K562 (cell line): Measurements from ENCODE around the gene MRPL33. TPM values are rescaled to one million over a fixed set of nuclear protein-coding genes. Genes with fewer than 3 reads are reported as not detected.
A peak's percentile ranks its signal among the peaks of the same experiment; 100 is the strongest.

Source experiments
- ATAC-seq: fragments of 200-7000 bp; cut with Tn5 transposase; 3 replicates; pipeline ENCODE4 v1.9.1; 2020; ENCODE audit warnings: moderate library complexity
- BruUV-seq: library from RNA; stranded (reverse); fragments of 400-500 nt; replicated peaks from 2 replicates; lab custom pipeline; 2021; lab: Mats Ljungman, UMichigan
- CTCF ChIA-PET: fragments of 300-600 bp; formaldehyde crosslinking; extraction: SDS; loops from one replicate; lab custom pipeline; 2021; ENCODE audit warnings: low intra/inter-chr PET ratio; lab: Yijun Ruan, JAX
- POLR2A ChIA-PET: fragments of 300-600, 350-650 bp; sonication (Branson Sonifier 250); formaldehyde crosslinking; extraction: SDS; loops from one replicate; lab custom pipeline; 2021; ENCODE audit warnings: antibody characterized with exemption, inconsistent platforms; lab: Yijun Ruan, JAX
- DNase-seq, 4 experiments: peaks; one replicate each; pipeline versions ENCODE4 v3.0.0 to v3.0.0-alpha.2; 2011 to 2018; ENCODE audit warnings: low spot score in 3 of 4, mixed read lengths in 3 of 4; ENCODE audit errors: extremely low read depth in 1 of 4
- FAIRE-seq: peaks from 2 replicates; lab custom pipeline; 2011; peaks lifted over from hg19 to GRCh38; lab: Jason Lieb, UNC
- H2AFZ ChIP-seq: 2 replicates; pipeline ENCODE4 v1.6.0; 2011; ENCODE audit warnings: low read depth, low read length, control low read depth, inconsistent platforms
- H3K27ac ChIP-seq: fragments of 200-600 bp; 3 replicates; pipeline ENCODE4 v1.8.0; 2011; ENCODE audit warnings: low read depth, mild to moderate bottlenecking, control low read depth, inconsistent platforms, low read length, moderate library complexity, mixed read lengths; ENCODE audit errors: extremely low read depth
- H3K27me3 ChIP-seq, 2 experiments: fragments of 300-600 bp in 1 of 2; 2 replicates in 1 of 2; 3 replicates in 1 of 2; pipeline versions ENCODE4 v1.6.0 to v1.8.0; 2011; ENCODE audit warnings: inconsistent platforms in 2 of 2, low read length in 2 of 2, mild to moderate bottlenecking in 1 of 2, mixed read lengths in 1 of 2, moderate library complexity in 1 of 2; ENCODE audit not compliant: control insufficient read depth in 2 of 2, insufficient read depth in 2 of 2
- H3K36me3 ChIP-seq: fragments of 300-600 bp; 3 replicates; pipeline ENCODE4 v1.8.0; 2011; ENCODE audit warnings: mild to moderate bottlenecking, low read length, inconsistent platforms; ENCODE audit not compliant: control insufficient read depth, insufficient read depth
- H3K4me1 ChIP-seq, 2 experiments: fragments of 200-600 bp in 1 of 2; replicated peaks in 1 of 2; 2 replicates in 1 of 2; 3 replicates in 1 of 2; pipeline versions ENCODE4 v1.5.1 to v1.8.0; 2011; ENCODE audit warnings: inconsistent platforms in 2 of 2, low read length in 2 of 2, mild to moderate bottlenecking in 1 of 2, mixed read lengths in 1 of 2, moderate library complexity in 1 of 2; ENCODE audit not compliant: control insufficient read depth in 2 of 2, insufficient read depth in 2 of 2
- H3K4me2 ChIP-seq: 2 replicates; pipeline ENCODE4 v1.6.1; 2011; ENCODE audit warnings: low read length, control low read depth, inconsistent platforms, mixed read lengths; ENCODE audit not compliant: insufficient read depth
- H3K4me3 ChIP-seq: fragments of 200-600 bp; sonication (generic), shearing (Covaris generic); 2 replicates; pipeline ENCODE4 v1.5.1; 2016; ENCODE audit warnings: control low read depth, inconsistent platforms
- H3K79me2 ChIP-seq: fragments of 200-600 bp; 3 replicates; pipeline ENCODE4 v1.8.0; 2011; ENCODE audit warnings: low read length, inconsistent platforms; ENCODE audit not compliant: control insufficient read depth, insufficient read depth
- H3K9ac ChIP-seq, 2 experiments: 2 replicates each; pipeline versions ENCODE4 v1.6.0 to v1.6.1; 2011; ENCODE audit warnings: low read depth in 2 of 2, low read length in 2 of 2, control low read depth in 1 of 2, inconsistent platforms in 1 of 2, mild to moderate bottlenecking in 1 of 2, mixed read lengths in 1 of 2; ENCODE audit not compliant: insufficient read depth in 1 of 2
- H3K9me1 ChIP-seq: one replicate; pipeline ENCODE4 v1.6.0; 2011; ENCODE audit warnings: inconsistent platforms, mild to moderate bottlenecking, low read length, moderate library complexity; ENCODE audit not compliant: control insufficient read depth, insufficient read depth
- H3K9me3 ChIP-seq: replicated peaks from 2 replicates; pipeline ENCODE4 v1.5.1; 2011; ENCODE audit warnings: low read depth, low read length, inconsistent platforms; ENCODE audit not compliant: control insufficient read depth, insufficient read depth
- H4K20me1 ChIP-seq: replicated peaks from 2 replicates; pipeline ENCODE4 v1.6.1; 2011; ENCODE audit warnings: low read length, inconsistent platforms, mixed read lengths; ENCODE audit not compliant: control insufficient read depth, insufficient read depth
- ATF2 ChIP-seq: sonication (generic); formaldehyde crosslinking; IDR thresholded peaks from 2 replicates; pipeline ENCODE4 v1.8.1; 2022; ENCODE audit warnings: missing genetic modification reagents
- CBFB ChIP-seq: sonication (generic); formaldehyde crosslinking; IDR thresholded peaks from 2 replicates; pipeline ENCODE4 v1.4.0; 2020; ENCODE audit warnings: mild to moderate bottlenecking, missing genetic modification reagents
- HLTF ChIP-seq: fragments of 450-650 bp; IDR thresholded peaks from 2 replicates; pipeline ENCODE4 v1.6.1; 2016
- KDM4B ChIP-seq, 2 experiments: fragments of 450-650 bp in 1 of 2; sonication (generic) in 1 of 2; IDR thresholded peaks; 2 replicates each; pipeline ENCODE4 v1.6.1; 2016 to 2017; ENCODE audit warnings: borderline replicate concordance in 2 of 2, antibody characterized with exemption in 1 of 2, low read depth in 1 of 2, mild to moderate bottlenecking in 1 of 2
- NR0B1 ChIP-seq: fragments of 450-650 bp; IDR thresholded peaks from one replicate; pipeline ENCODE4 v1.6.1; 2018; ENCODE audit warnings: mild to moderate bottlenecking, moderate library complexity; ENCODE audit not compliant: partially characterized antibody
- PHF8 ChIP-seq: fragments of 200-600 bp; sonication (generic); IDR thresholded peaks from 2 replicates; pipeline ENCODE4 v1.6.1; 2012; ENCODE audit warnings: mixed run types, mild to moderate bottlenecking, inconsistent platforms, low read length, moderate library complexity, borderline replicate concordance
- POLR2B ChIP-seq: fragments of 450-650 bp; IDR thresholded peaks from 2 replicates; pipeline ENCODE4 v1.6.1; 2018; ENCODE audit warnings: low read depth; ENCODE audit not compliant: partially characterized antibody
- SMAD2 ChIP-seq: fragments of 150-350 bp; IDR thresholded peaks from 2 replicates; pipeline ENCODE4 v1.6.1; 2014; ENCODE audit warnings: low read depth, mild to moderate bottlenecking, low read length
- USF1 ChIP-seq: sonication (generic); formaldehyde crosslinking; IDR thresholded peaks from 2 replicates; pipeline ENCODE4 v1.9.0; 2022; ENCODE audit warnings: mild to moderate bottlenecking, missing genetic modification reagents
- ZHX1 ChIP-seq: fragments of 150-350 bp; conservative IDR thresholded peaks from 2 replicates; pipeline ENCODE4 v1.6.1; 2014; ENCODE audit warnings: low read length
- ZNF551 ChIP-seq: fragments of 250-450 bp; sonication (Bioruptor Pico); IDR thresholded peaks from 2 replicates; pipeline ENCODE4 v1.5.0; 2021; ENCODE audit warnings: mild to moderate bottlenecking, moderate library complexity
- ZNF668 ChIP-seq: fragments of 250-450 bp; sonication (Bioruptor Pico); IDR thresholded peaks from 2 replicates; pipeline ENCODE4 v1.8.0; 2022; ENCODE audit warnings: mild to moderate bottlenecking, inconsistent platforms
- WGBS: fragments of 100-300 bp; shearing (Covaris generic); methylation state at CpG from one replicate; pipeline ENCODE4 v1.1.6; 2016; ENCODE audit warnings: low coverage, mixed read lengths; ENCODE audit not compliant: insufficient coverage; ENCODE audit errors: missing lambda C conversion rate; 5-methylcytosine and 5-hydroxymethylcytosine counted together
- in situ Hi-C: fragments of 300-500 bp; cut with MboI; formaldehyde crosslinking; loops from 4 replicates; pipeline ENCODE4 v1.15.0; 2018; ENCODE audit warnings: inconsistent platforms, mixed read lengths
- intact Hi-C: fragments of 100-400 bp; cut with micrococcal nuclease; formaldehyde crosslinking; loops from 2 replicates; pipeline ENCODE4 v1.14.2; 2022
- polyA plus RNA-seq, 8 experiments: library from polyadenylated mRNA; depleted of rRNA in 4 of 8; stranded (reverse) in 5 of 8; unstranded in 3 of 8; fragments of >200 nt; fragmentation: Nextera tagmentation in 2 of 8; fragmentation: Illumina TruSeq in 1 of 8; extraction: Ambion mirVana in 2 of 8; extraction: Trizol in 1 of 8; gene quantifications; 2 replicates each; pipeline versions ENCODE4 v1.2.1 to v1.2.3, GENCODE V29; 2011 to 2014; ENCODE audit warnings: inconsistent platforms in 1 of 8, missing spikeins in 1 of 8
- total RNA-seq, 7 experiments: library from RNA; depleted of rRNA in 6 of 7; stranded (reverse); fragments of >200 nt in 6 of 7; fragmentation: Illumina TruSeq in 2 of 7; extraction: Trizol in 2 of 7; gene quantifications; 2 replicates each; pipeline versions ENCODE4 v1.2.1 to v1.2.3, GENCODE V29; 2011 to 2021; ENCODE audit warnings: low replicate concordance in 1 of 7

Gene MRPL33
- total and polyA plus RNA-seq, 9 of the 15 experiments (the other 6 are each of a cell fraction or from before 2014, with no cell fraction given) = 68.3 to 338 (median 226) TPM

- intact Hi-C loops = loop anchor here (10.0 kb wide), 1 partner anchor 667 kb away; the partner anchor contains the start of gene FOSL2
- Histone ChIP-seq H4K20me1 (no peaks in the 10 kb centered on the region), H3K4me1 (peaks cover 0 to 8% of the 10 kb centered on the region in 2 experiments; a peak in 3 of 5 replicates), H3K4me2 (no peak overlapping the region), H3K79me2 (no peaks in the 10 kb centered on the region), H3K27ac (no peak overlapping the region), H3K9ac (no peak overlapping the region), H3K9me3 (no peaks in the 10 kb centered on the region), H3K27me3 (no peaks in the 10 kb centered on the region), H3K36me3 (no peaks in the 10 kb centered on the region), H2AFZ (peak overlapping the region; percentile 53), H3K9me1 (no peaks in the 10 kb centered on the region), H3K4me3 (no peak overlapping the region)
- no peak for FAIRE-seq
- 26% methylated on average over 5 of the region's 5 CpGs for WGBS
- BruUV-seq = no TSS peak
- CTCF ChIA-PET = no interaction called here
- DNase-seq = no peak
- POLR2A ChIA-PET = interaction anchor here (0.5 to 1.5 kb wide), 6 partner anchors 8 to 258 kb away, joined by 3 to 6 read pairs (median 4); no protein-coding TSS in a partner anchor
- in situ Hi-C loops = no loop called here
- ATAC-seq = no peak
- no peak for TF ChIP-seq PHF8
- no peak for TF ChIP-seq ATF2 (CRISPR knock-in tag)
- TF ChIP-seq KDM4B (IDR thresholded peaks at IDR 0.05; ENCODE audit: borderline replicate concordance in 2 of 2, low read depth in 1 of 2) = no peak
- no peak for TF ChIP-seq ZHX1
- no peak for TF ChIP-seq ZNF551
- no peak for TF ChIP-seq POLR2B
- TF ChIP-seq CBFB = no peak
- no peak for TF ChIP-seq HLTF
- no peak for TF ChIP-seq USF1 (CRISPR knock-in tag)
- TF ChIP-seq SMAD2 = no peak
- no peak for TF ChIP-seq ZNF668 (CRISPR knock-in tag)
- TF ChIP-seq NR0B1 = no peak
Observed at GRCh38 chr2:27728081-27728858, 43.2 kb upstream of the MRPL33 start.
